ENCODE results near the gene TSPEAR. TPM values are rescaled to one million over a fixed set of nuclear protein-coding genes. Genes with fewer than 3 reads are reported as not detected.

Gene TSPEAR
- polyA plus RNA-seq, 1 of the 3 experiments (the other 2 are of a cell fraction) = 0.08 TPM

GRCh38 chr21:44644878-44645277 lies 66.5 kb downstream of the TSPEAR start:
- Histone ChIP-seq H3K4me2 (no peak overlapping the region), H3F3A (replicated peaks; ENCODE audit: insufficient read depth) (no peaks in the 10 kb centered on the region), H2AFZ (ENCODE audit: low read depth) (no peak overlapping the region), H3K9me3 (0 out of 2 replicates have a peak, but pooled peaks cover 5% of the 10 kb centered on the region), H3K36me3 (replicated peaks in 1 of 2; ENCODE audit: control insufficient read depth in 1 of 2, insufficient read depth in 2 of 2, low read length in 1 of 2) (no peaks in the 10 kb centered on the region), H3K9ac (no peak overlapping the region), H3K9me2 (no peaks in the 10 kb centered on the region), H3K27ac (ENCODE audit: low read depth in 2 of 2, low read length in 1 of 2) (no peak overlapping the region), H4K20me1 (ENCODE audit: insufficient read depth) (no peaks in the 10 kb centered on the region), H3K4me3 (ENCODE audit: low read depth in 2 of 2, low read length in 1 of 2) (no peak overlapping the region), H3K79me2 (ENCODE audit: insufficient read depth) (no peaks in the 10 kb centered on the region), H3K4me1 (ENCODE audit: control insufficient read depth in 1 of 2, insufficient read depth in 2 of 2, low read depth in 1 of 2, low read length in 1 of 2) (no peaks in the 10 kb centered on the region), H3K27me3 (ENCODE audit: insufficient read depth) (peaks cover 39% of the 10 kb centered on the region)
- TF ChIP-seq FOXM1 (IDR thresholded peaks at IDR 0.05; ENCODE audit: low read depth) (no peak), FOSL2 (IDR thresholded peaks at IDR 0.05; ENCODE audit: borderline replicate concordance, low read depth) (no peak), MEF2A (IDR thresholded peaks at IDR 0.05; ENCODE audit: borderline replicate concordance, low read depth) (no peak), USF2 (IDR thresholded peaks at IDR 0.05; ENCODE audit: borderline replicate concordance, low read depth, low read length) (no peak), RFX5 (IDR thresholded peaks at IDR 0.05; ENCODE audit: low read length) (no peak)
- 3% methylated on average over 2 of the region's 2 CpGs for WGBS (ENCODE audit: low lambda C conversion rate)
- ChIA-PET CTCF (no interaction called here), POLR2A (no interaction called here)
- DNase-seq = no peak

GRCh38 chr21:44643741-44644310 lies 67.5 kb downstream of the TSPEAR start:
- Histone ChIP-seq H3K9ac (no peak overlapping the region), H4K20me1 (ENCODE audit: insufficient read depth) (no peaks in the 10 kb centered on the region), H3K4me3 (ENCODE audit: low read depth in 2 of 2, low read length in 1 of 2) (no peak overlapping the region), H3K79me2 (ENCODE audit: insufficient read depth) (no peaks in the 10 kb centered on the region), H3K4me1 (ENCODE audit: control insufficient read depth in 1 of 2, insufficient read depth in 2 of 2, low read depth in 1 of 2, low read length in 1 of 2) (no peaks in the 10 kb centered on the region), H3K9me2 (no peaks in the 10 kb centered on the region), H3K9me3 (0 out of 2 replicates have a peak, but pooled peaks cover 5% of the 10 kb centered on the region), H3K27me3 (ENCODE audit: insufficient read depth) (peaks cover 30% of the 10 kb centered on the region), H3K27ac (ENCODE audit: low read depth in 2 of 2, low read length in 1 of 2) (no peak overlapping the region), H3K4me2 (no peak overlapping the region), H3K36me3 (replicated peaks in 1 of 2; ENCODE audit: control insufficient read depth in 1 of 2, insufficient read depth in 2 of 2, low read length in 1 of 2) (no peaks in the 10 kb centered on the region), H3F3A (replicated peaks; ENCODE audit: insufficient read depth) (no peaks in the 10 kb centered on the region), H2AFZ (ENCODE audit: low read depth) (no peak overlapping the region)
- TF ChIP-seq SIN3A (IDR thresholded peaks at IDR 0.05; ENCODE audit: borderline replicate concordance, low read depth, low read length) = no peak
- TF ChIP-seq YY1 (IDR thresholded peaks at IDR 0.05; ENCODE audit: low read depth) = no peak
- no peak for TF ChIP-seq PBX3 (IDR thresholded peaks at IDR 0.05)
- TF ChIP-seq EP300 (IDR thresholded peaks at IDR 0.05; ENCODE audit: borderline replicate concordance in 1 of 2, low read depth in 1 of 2, low read length in 1 of 2) = no peak
- no peak for TF ChIP-seq JUND (IDR thresholded peaks at IDR 0.05)
- TF ChIP-seq GATA2 (CRISPR knock-in tag; IDR thresholded peaks at IDR 0.05) = no peak
- TF ChIP-seq CHD2 (IDR thresholded peaks at IDR 0.05; ENCODE audit: low read length, partially characterized antibody) = no peak
- TF ChIP-seq REST (IDR thresholded peaks at IDR 0.05; ENCODE audit: low read depth, low read length) = no peak
- TF ChIP-seq MXI1 (IDR thresholded peaks at IDR 0.05; ENCODE audit: low read depth, low read length) = no peak
- DNase-seq = no peak
- ChIA-PET CTCF (no interaction called here), POLR2A (no interaction called here)
- WGBS (ENCODE audit: low lambda C conversion rate) = 21% methylated on average over 14 of the region's 14 CpGs

All from SK-N-SH (cell line).